IMR-90 (cell line): Measurements from ENCODE around the gene NOM1. TPM values are rescaled to one million over a fixed set of nuclear protein-coding genes. Genes with fewer than 3 reads are reported as not detected.

Experiments used
- ATAC-seq: fragments of 200-7000 bp; cut with Tn5 transposase; 2 replicates; pipeline ENCODE4 v1.9.1; 2020; ENCODE audit warnings: low read depth, mild to moderate bottlenecking, moderate library complexity
- BruUV-seq: library from RNA; stranded (reverse); fragments of 400-500 nt; replicated peaks from 2 replicates; lab custom pipeline; 2021; lab: Mats Ljungman, UMichigan
- CTCF ChIA-PET: fragments of 300-600 bp; formaldehyde crosslinking; extraction: SDS; loops from one replicate; lab custom pipeline; 2021; ENCODE audit warnings: antibody characterized with exemption; lab: Yijun Ruan, JAX
- POLR2A ChIA-PET: fragments of 300-600 bp; sonication (Branson Sonifier 250); formaldehyde crosslinking; loops from one replicate; lab custom pipeline; 2022; ENCODE audit warnings: antibody characterized with exemption; ENCODE audit not compliant: unreplicated experiment; lab: Charles Lee
- DNase-seq: peaks from one replicate; pipeline ENCODE4 v3.0.0; 2013
- H2AFZ ChIP-seq: replicated peaks from 2 replicates; pipeline ENCODE3; 2013; ENCODE audit warnings: low read length, mild to moderate bottlenecking; ENCODE audit not compliant: poor library complexity
- H2AK5ac ChIP-seq: 2 replicates; pipeline ENCODE4 v1.6.1; 2013; ENCODE audit warnings: low read depth, low read length, inconsistent platforms
- H2AK9ac ChIP-seq: replicated peaks from 2 replicates; pipeline ENCODE3; 2013; ENCODE audit warnings: mild to moderate bottlenecking, low read depth, low read length, moderate library complexity; ENCODE audit not compliant: poor library complexity
- H2BK120ac ChIP-seq: 2 replicates; pipeline ENCODE4 v1.6.1; 2013; ENCODE audit warnings: low read depth, low read length, inconsistent platforms
- H2BK15ac ChIP-seq: 3 replicates; pipeline ENCODE4 v1.6.1; 2013; ENCODE audit warnings: low read depth, low read length, inconsistent platforms
- H2BK20ac ChIP-seq: 2 replicates; pipeline ENCODE4 v1.6.1; 2013; ENCODE audit warnings: low read depth, mild to moderate bottlenecking, inconsistent platforms, low read length, moderate library complexity
- H2BK5ac ChIP-seq: 2 replicates; pipeline ENCODE4 v1.6.1; 2013; ENCODE audit warnings: mild to moderate bottlenecking, low read depth, low read length, inconsistent platforms; ENCODE audit not compliant: poor library complexity, severe bottlenecking
- H3K14ac ChIP-seq: replicated peaks from 2 replicates; pipeline ENCODE4 v1.6.1; 2013; ENCODE audit warnings: low read depth, low read length, inconsistent platforms
- H3K18ac ChIP-seq: 2 replicates; pipeline ENCODE4 v1.6.1; 2013; ENCODE audit warnings: low read depth, low read length, control low read depth
- H3K23ac ChIP-seq: 2 replicates; pipeline ENCODE4 v1.6.1; 2013; ENCODE audit warnings: low read depth, low read length, inconsistent platforms
- H3K27ac ChIP-seq: 2 replicates; pipeline ENCODE4 v1.5.1; 2013; ENCODE audit warnings: mild to moderate bottlenecking, control low read depth, low read length; ENCODE audit not compliant: insufficient read depth
- H3K27me3 ChIP-seq: 2 replicates; pipeline ENCODE4 v1.6.1; 2013; ENCODE audit warnings: low read length; ENCODE audit not compliant: control insufficient read depth, insufficient read depth
- H3K36me3 ChIP-seq: 2 replicates; pipeline ENCODE4 v1.6.1; 2013; ENCODE audit warnings: low read length, mixed read lengths; ENCODE audit not compliant: control insufficient read depth, insufficient read depth
- H3K4ac ChIP-seq: 2 replicates; pipeline ENCODE4 v1.6.1; 2013; ENCODE audit warnings: low read depth, low read length, inconsistent platforms
- H3K4me1 ChIP-seq: 2 replicates; pipeline ENCODE4 v1.6.1; 2013; ENCODE audit warnings: low read length, mixed read lengths; ENCODE audit not compliant: control insufficient read depth, insufficient read depth
- H3K4me2 ChIP-seq: 2 replicates; pipeline ENCODE4 v1.6.1; 2013; ENCODE audit warnings: low read depth, mild to moderate bottlenecking, control low read depth, low read length, moderate library complexity
- H3K4me3 ChIP-seq: 2 replicates; pipeline ENCODE4 v1.5.1; 2013; ENCODE audit warnings: low read depth, mild to moderate bottlenecking, control low read depth, low read length, moderate library complexity; ENCODE audit not compliant: insufficient read depth
- H3K56ac ChIP-seq: 2 replicates; pipeline ENCODE4 v1.6.1; 2013; ENCODE audit warnings: low read length, inconsistent platforms; ENCODE audit not compliant: insufficient read depth; ENCODE audit errors: extremely low read depth
- H3K79me1 ChIP-seq, 2 experiments: 2 replicates each; pipeline ENCODE4 v1.6.1; 2013; ENCODE audit warnings: low read length in 2 of 2, inconsistent platforms in 1 of 2, low read depth in 1 of 2
- H3K9ac ChIP-seq: 2 replicates; pipeline ENCODE4 v1.6.1; 2013; ENCODE audit warnings: low read depth, low read length, control low read depth
- H3K9me1 ChIP-seq: 2 replicates; pipeline ENCODE4 v1.6.1; 2013; ENCODE audit warnings: low read length, inconsistent platforms; ENCODE audit not compliant: insufficient read depth
- H3K9me3 ChIP-seq: 2 replicates; pipeline ENCODE4 v1.6.1; 2013; ENCODE audit warnings: low read length; ENCODE audit not compliant: control insufficient read depth, insufficient read depth
- H4K20me1 ChIP-seq: 2 replicates; pipeline ENCODE4 v1.6.1; 2013; ENCODE audit warnings: low read length, inconsistent platforms; ENCODE audit not compliant: insufficient read depth
- H4K5ac ChIP-seq: 2 replicates; pipeline ENCODE4 v1.6.1; 2013; ENCODE audit warnings: mild to moderate bottlenecking, low read depth, low read length, control low read depth
- H4K8ac ChIP-seq, 2 experiments: 2 replicates each; pipeline ENCODE4 v1.6.1; 2013; ENCODE audit warnings: low read depth in 2 of 2, low read length in 2 of 2, control low read depth in 1 of 2, inconsistent platforms in 1 of 2
- H4K91ac ChIP-seq: 2 replicates; pipeline ENCODE4 v1.6.1; 2013; ENCODE audit warnings: low read depth, low read length, inconsistent platforms; ENCODE audit not compliant: insufficient read depth
- CTCF ChIP-seq: conservative IDR thresholded peaks from 2 replicates; pipeline ENCODE4 v1.5.1; 2012; ENCODE audit warnings: mild to moderate bottlenecking, low read depth, low read length, improper control_type of control experiment
- MAZ ChIP-seq: IDR thresholded peaks from 2 replicates; pipeline ENCODE4 v1.6.1; 2012; ENCODE audit warnings: low read depth, mild to moderate bottlenecking, low read length, improper control_type of control experiment, moderate library complexity, borderline replicate concordance
- MXI1 ChIP-seq: IDR thresholded peaks from 2 replicates; pipeline ENCODE4 v1.6.1; 2012; ENCODE audit warnings: low read depth, mild to moderate bottlenecking, low read length, moderate library complexity, borderline replicate concordance
- RAD21 ChIP-seq: IDR thresholded peaks from 2 replicates; pipeline ENCODE4 v1.6.1; 2012; ENCODE audit warnings: low read length, improper control_type of control experiment
- RCOR1 ChIP-seq: IDR thresholded peaks from 2 replicates; pipeline ENCODE4 v1.6.1; 2012; ENCODE audit warnings: mild to moderate bottlenecking, low read length, improper control_type of control experiment; ENCODE audit not compliant: insufficient replicate concordance
- RFX5 ChIP-seq: IDR thresholded peaks from 2 replicates; pipeline ENCODE4 v1.8.0; 2012; ENCODE audit warnings: low read depth, mild to moderate bottlenecking, low read length, moderate library complexity
- WGBS, 2 experiments: methylation state at CpG; one replicate each; pipeline versions ENCODE4 v1.1.5 to v1.1.7; 2013; ENCODE audit warnings: missing lambda C conversion rate in 2 of 2; ENCODE audit not compliant: insufficient read length in 1 of 2; ENCODE audit errors: extremely low coverage in 2 of 2; 5-methylcytosine and 5-hydroxymethylcytosine counted together
- dilution Hi-C: fragments of 300-500 bp; cut with HindIII; formaldehyde crosslinking; loops from one replicate; pipeline ENCODE4 v1.14.3; 2018; ENCODE audit warnings: low sequenced_read_pairs; ENCODE audit not compliant: unreplicated experiment
- in situ Hi-C: fragments of 300-500 bp; cut with MboI; formaldehyde crosslinking; loops from 3 replicates; pipeline ENCODE4 v1.14.3; 2019; ENCODE audit warnings: low sequenced_read_pairs, inconsistent platforms, mixed read lengths
- intact Hi-C: fragments of 100-400 bp; cut with micrococcal nuclease; formaldehyde crosslinking; loops from 2 replicates; pipeline ENCODE4 v1.10.0; 2022
- polyA plus RNA-seq, 3 experiments: library from polyadenylated mRNA; depleted of rRNA; stranded (reverse); fragments of >200 nt; gene quantifications; 2 replicates each; pipeline ENCODE4 v1.2.3, GENCODE V29; 2012; ENCODE audit warnings: low replicate concordance in 1 of 3
- total RNA-seq: library from RNA; depleted of rRNA; stranded (reverse); fragments of >200 nt; gene quantifications from 2 replicates; pipeline ENCODE4 v1.2.3, GENCODE V29; 2012
- TF ChIP-seq, protein P1 (sequence below): fragments of 150-350 bp; IDR thresholded peaks from 2 replicates; pipeline ENCODE4 v1.6.1; 2016; ENCODE audit warnings: low read depth, mild to moderate bottlenecking, low read length, moderate library complexity, borderline replicate concordance

Gene NOM1
- total and polyA plus RNA-seq, 2 of the 4 experiments (the other 2 are of a cell fraction): 15.3 to 15.4 TPM

DNA sequence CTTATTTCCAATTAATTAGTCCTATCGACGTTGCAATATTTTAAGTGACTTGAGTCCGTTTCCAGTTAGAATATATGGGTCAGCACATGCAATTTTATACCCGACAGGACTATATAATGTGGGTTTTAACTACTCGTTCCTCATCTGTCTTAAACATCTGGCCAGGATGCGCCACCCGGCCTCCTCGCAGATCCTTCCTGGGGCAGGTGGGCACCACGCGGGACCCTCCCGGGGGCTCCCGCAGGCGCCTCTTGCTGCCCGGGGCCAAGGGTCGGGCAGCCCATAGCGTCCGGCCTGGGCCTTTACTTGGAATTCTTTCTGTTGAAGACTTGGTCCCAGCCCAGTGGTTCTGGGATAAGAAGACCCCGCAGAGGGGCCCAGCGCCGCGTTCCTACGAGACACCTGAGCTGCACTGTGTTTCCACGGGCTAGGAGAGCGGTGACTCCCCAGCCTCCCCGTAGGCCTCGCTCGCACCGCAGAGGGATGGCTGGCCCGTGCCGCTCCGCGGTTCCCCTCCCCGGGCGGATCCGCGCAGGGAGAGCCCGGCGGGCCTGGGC lies 71.1 kb downstream of the NOM1 start:
- Histone ChIP-seq H4K20me1 (no peaks in the 10 kb centered on the region), H4K91ac (no peak overlapping the region), H3K4me1 (no peaks in the 10 kb centered on the region), H3K14ac (no peak overlapping the region), H2BK15ac (no peak overlapping the region), H3K9ac (no peak overlapping the region), H2AK5ac (no peak overlapping the region), H4K5ac (no peak overlapping the region), H2AK9ac (no peak overlapping the region), H4K8ac (no peak overlapping the region), H2BK120ac (no peak overlapping the region), H2AFZ (no peak overlapping the region), H3K27me3 (peaks cover 88% of the 10 kb centered on the region), H3K27ac (no peak overlapping the region), H3K4me2 (no peak overlapping the region), H3K56ac (no peak overlapping the region), H3K9me3 (peaks cover 7% of the 10 kb centered on the region; the same call in 1 of the 2 replicates), H3K18ac (no peak overlapping the region), H3K36me3 (no peaks in the 10 kb centered on the region), H2BK20ac (no peak overlapping the region), H2BK5ac (no peak overlapping the region), H3K79me1 (no peaks in the 10 kb centered on the region), H3K9me1 (no peaks in the 10 kb centered on the region), H3K23ac (no peak overlapping the region), H3K4me3 (no peak overlapping the region), H3K4ac (no peak overlapping the region)
- POLR2A ChIA-PET: no interaction called here
- intact Hi-C loops (no loop called here), dilution Hi-C loops (no loop called here), in situ Hi-C loops (no loop called here)
- WGBS, 2 experiments: 12% methylated on average over 10 of the region's 38 CpGs; no CpG with 5 or more reads in 1 of the 2 experiments
- CTCF ChIA-PET: no interaction called here
- BruUV-seq: no TSS peak
- TF ChIP-seq CTCF (no peak), MXI1 (no peak), RCOR1 (no peak), RFX5 (no peak), MAZ (no peak), RAD21 (no peak)
- TF ChIP-seq, protein P1, sequence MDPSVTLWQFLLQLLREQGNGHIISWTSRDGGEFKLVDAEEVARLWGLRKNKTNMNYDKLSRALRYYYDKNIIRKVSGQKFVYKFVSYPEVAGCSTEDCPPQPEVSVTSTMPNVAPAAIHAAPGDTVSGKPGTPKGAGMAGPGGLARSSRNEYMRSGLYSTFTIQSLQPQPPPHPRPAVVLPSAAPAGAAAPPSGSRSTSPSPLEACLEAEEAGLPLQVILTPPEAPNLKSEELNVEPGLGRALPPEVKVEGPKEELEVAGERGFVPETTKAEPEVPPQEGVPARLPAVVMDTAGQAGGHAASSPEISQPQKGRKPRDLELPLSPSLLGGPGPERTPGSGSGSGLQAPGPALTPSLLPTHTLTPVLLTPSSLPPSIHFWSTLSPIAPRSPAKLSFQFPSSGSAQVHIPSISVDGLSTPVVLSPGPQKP: no peak
- no peak for ATAC-seq
- no peak for DNase-seq
